Dedifferentiated amniotic fluid mesenchymal stem cell (primary cell): ENCODE data around the gene GATB.
"Not testable (repeated sequence)": the region's sequence is repeated elsewhere in the genome, so short reads cannot be mapped to it uniquely, and the experiment has no call there.

ENCODE experiments used
- DNase-seq: peaks from one replicate; pipeline ENCODE4 v3.0.0-alpha.2; 2016; ENCODE audit errors: extremely low spot score

GATB gene

DNA sequence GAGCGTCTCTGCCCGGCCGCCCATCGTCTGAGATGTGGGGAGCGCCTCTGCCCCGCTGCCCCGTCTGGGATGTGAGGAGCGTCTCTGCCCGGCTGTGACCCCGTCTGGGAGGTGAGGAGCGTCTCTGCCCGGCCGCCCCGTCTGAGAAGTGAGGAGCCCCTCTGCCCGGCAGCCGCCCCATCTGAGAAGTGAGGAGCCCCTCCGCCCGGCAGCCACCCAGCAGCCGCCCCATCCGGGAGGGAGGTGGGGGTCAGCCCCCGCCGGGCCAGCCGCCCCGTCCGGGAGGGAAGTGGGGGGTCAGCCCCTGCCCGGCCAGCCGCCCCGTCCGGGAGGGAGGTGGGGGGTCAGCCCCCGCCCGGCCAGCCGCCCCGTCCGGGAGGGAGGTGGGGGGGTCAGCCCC is 29.1 kb downstream of the GATB start:
- DNase-seq, result not testable (repeated sequence)

DNA sequence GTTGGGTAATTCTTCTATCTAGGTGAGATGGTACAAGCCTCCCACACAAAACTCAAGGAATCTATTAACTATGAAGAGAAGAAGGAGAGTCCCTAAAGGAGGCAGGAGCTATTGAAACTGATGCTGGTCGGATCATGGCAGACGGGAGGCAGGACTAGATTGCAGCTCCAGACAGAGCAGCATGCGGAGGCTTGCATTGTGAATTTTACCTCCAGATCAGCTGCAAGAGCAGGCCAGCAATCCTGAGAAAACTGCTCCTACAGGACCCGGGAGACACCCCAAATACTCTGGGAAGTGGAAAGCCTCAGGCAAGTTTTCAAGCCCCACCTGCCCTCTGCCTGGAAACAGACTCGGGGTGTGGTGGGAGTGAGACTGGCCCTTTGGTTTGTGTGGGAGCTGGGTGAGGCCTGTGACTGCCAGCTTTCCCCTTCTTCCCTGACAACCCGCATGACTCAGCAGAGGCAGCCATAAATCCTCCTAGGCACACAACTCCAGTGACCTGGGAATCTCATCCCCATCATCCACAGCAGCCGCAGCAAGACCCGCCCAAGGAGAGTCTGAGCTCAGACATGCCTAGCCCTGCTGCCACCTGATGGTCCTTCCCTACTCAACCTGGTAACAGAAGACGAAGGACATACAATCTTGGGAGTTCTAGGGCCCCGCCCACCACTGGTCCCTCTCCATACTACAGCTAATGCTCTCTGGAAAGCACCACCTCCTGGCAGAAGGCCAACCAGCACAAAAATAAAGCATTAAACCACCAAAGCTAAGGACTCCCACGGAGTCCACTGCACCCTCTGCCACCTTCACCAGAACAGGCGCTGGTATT is 30.9 kb downstream of the GATB start:
- no peak for DNase-seq

DNA sequence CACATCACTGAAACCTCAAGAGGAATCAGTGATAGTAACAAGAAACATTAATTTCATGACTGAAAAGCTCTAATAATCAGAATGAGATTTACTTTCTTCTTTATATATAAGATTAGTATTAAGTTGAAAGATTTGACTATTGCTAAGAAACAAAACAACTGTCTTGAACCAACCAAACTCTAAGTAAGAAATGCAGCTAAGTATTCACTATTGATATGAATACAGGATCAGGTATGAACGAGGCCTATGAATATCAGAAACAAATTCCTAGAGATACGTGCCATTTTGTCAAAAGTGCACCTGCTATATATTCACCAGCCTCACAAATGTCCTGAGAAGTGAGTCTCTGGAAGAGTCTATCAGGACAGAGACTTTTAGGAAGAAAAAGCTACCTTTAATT is 32.1 kb downstream of the GATB start:
- no peak for DNase-seq

DNA sequence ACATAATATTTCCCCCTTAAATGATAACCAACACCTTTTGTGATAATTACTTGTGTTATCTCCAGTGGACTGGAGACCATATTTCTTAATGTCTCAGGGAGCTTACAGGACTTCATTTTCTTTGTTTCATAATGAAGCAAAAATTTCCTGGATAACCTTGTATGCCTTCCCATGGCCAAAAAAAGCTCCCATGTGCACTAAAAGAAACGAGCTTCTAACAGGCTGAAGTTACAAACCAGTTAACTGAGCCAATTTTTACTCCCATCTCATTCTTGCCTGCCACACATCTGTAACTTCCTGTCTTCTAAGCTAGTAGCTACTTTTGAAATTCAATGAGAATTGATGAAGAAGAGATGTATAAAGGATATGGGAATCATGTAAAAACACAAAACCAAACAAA is 32.8 kb downstream of the GATB start:
- DNase-seq, result no peak

DNA sequence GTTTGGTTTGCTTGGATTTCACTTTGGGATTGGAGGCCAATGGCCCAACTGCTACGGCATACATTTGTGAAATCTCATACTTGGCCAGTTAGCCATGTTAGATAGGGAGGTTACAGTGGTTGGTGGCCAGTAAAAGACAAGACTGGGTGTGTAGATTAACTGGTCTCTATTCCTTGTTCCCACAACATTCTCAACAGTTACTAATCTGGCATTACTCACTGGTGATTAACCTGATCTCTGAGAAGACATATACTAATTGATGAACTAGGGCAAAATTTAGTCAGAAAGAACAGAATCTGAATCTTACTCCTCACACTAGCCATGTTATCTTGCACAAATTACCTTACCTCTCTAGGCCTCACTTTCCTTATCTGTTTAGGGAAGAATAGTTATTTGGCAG is 33.4 kb downstream of the GATB start:
- no peak for DNase-seq

DNA sequence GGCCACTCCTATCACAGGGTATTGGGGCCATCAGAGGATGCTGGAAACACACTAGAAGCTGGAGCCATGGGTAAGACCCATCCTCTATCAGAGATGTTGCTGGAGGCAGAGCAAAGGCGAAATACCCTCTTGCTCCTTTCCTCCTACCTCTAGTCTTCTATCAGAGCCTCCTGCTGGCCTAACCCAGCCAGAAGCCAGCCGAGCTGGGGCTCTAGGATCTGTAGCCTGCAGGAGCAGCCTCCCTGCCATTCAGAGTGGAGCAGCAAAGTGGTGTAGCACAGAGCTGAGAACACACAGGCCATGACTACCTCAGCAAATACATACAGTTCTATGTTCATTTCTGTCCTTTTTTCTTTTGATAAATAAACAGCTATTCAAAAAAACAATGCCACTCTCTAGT is 35.7 kb downstream of the GATB start:
- DNase-seq, result no peak

DNA sequence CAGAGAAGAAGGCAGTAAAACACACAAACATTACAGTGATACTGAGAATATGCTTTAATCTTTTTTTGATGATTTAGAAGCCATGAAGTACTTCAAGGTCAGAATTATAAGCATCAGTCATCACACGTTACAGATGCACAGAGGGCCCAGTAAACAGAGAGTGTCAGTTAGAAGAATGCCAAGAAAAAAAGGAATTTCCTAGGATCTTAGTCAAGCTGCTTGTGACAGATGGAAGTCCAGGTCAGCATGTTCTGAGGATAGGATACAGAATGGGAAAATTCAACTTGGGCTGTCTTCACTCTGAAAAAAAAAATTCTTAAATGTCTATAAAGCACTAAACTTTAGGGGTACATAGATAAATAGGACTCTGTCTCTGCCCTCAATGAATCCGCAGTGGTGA is 38.9 kb downstream of the GATB start:
- no peak for DNase-seq

DNA sequence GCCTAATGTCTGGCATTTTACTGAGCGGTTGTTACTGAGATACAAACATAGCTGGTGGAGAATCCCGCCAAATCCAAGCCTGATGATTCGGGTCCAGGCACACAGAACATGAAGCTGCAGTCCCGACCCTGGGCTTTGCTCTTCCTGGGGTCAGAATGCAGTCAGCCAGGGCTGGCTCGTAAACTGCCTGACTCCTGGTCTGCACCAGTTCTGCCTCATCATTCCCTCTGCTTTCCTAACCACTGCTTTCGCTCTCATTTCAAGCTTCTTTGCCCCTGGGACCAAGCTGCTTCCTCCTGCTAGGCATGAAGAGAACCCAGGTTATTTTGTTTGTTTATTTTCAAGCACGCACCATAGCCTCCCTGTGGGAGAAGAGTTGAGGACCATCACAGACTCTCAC is 39.3 kb downstream of the GATB start:
- no peak for DNase-seq

DNA sequence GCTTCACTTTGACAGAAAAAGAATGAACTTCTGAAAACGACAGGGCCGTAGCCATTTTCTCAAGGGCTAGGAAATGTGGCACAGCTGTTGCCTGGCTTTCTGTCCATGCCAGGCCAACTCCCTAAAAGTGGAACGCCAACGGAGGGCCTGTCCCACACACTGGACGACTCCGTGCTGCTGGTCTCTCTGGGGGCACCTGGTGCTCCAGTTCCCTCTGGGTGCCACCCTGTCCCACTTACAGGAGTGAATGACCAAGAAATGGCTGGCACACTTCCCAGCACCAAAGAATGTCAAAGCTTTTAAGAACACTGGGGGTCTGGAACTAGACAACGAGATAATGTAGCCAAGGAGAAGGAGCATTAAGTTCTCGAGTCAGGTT is 40.9 kb downstream of the GATB start:
- DNase-seq, result no peak

DNA sequence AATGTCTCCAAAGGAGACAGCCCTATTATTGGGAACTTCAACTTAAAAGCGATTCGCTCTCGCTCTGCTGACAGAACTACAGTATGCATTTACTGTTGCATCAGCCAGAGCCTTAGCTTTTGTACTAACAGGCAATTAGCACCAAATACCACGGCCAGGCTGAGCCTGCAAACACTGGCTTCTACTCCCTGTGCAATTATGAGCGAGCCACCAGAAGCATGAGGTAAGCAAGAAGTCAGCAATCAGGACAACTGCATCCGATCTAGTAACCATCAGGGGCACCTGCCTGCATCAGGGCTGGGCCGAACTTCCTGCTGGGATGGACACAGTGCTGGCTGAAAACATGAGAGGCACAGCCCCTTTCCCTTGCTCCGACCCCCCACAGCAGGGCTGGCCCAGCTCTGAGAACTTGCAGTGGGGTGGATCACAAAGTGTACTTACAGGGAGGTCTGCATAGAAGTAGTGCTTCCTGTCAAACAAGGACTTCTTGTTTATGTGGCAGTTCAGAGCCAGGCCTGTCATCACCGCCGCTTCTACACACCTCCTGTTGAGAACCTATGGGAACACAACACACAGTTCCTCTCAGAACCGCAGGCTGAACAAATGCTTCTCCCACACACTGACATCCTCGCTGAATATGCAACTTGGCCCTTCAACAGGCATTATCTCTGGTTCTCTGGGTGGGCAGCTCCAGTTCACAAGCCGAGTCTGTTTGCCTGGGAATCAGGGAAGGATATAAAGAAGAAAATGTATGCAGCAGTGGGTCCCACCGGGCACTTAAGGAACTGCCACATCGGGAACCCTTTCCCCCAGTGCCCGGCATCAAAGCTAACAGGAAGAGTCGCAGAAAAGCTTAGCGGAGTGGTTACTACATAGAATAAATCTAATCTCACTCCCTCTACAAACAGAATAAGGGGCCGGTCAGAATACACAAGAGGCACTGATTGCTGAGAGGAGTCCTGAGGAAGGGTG is 41.5 kb downstream of the GATB start:
- no peak for DNase-seq

DNA sequence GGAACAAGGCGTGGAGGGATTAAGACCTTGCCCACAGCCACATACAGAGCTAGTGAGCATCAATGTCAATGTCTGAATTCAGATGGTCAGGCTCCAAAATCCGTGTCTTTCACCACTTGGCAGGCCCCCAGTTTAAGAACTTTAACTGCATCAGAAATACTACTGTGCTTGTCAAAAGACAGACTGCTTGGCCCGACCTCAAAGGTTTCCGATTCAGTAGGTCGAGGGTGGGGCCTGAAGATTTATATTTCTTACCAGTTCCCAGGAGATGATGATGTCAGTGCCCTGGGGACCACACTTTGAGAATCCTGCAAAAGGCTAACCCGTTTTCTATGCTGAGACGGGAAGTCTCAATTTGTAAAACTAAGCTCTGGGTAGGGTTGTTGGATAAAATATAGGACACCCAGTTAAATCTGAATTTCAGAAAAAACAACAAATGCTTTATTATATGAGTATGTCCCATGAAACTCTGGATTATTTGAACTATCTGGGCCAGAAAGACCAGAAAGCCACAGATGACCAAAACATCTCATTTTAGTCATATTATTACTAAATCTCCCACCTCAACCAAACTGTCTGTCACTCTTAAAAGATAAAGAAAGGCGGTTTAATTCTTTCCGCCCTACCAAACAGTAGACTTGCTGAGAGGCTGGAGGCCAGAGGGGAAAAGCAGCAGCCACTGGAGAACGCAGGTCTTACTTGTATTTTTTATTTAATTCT is 42.7 kb downstream of the GATB start:
- no peak for DNase-seq

DNA sequence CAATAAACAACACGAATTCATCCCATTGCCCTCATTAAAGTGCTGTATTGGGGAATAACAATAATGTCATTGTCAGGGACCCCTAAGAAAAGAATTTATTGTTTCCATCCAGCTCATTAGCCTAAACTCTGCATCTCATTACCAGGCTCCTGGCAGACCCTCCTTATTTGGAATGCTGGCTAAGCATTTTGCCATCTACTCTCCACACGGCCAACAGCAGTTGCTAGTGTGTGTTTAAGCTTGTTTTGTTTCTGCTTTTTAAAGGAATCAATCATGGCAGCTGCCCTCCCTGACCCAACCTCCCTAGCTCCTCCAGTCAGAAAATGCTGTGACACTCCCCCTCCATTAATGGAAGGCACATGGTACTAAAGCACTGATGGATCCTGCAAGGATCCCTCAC is 43.5 kb downstream of the GATB start:
- no peak for DNase-seq

DNA sequence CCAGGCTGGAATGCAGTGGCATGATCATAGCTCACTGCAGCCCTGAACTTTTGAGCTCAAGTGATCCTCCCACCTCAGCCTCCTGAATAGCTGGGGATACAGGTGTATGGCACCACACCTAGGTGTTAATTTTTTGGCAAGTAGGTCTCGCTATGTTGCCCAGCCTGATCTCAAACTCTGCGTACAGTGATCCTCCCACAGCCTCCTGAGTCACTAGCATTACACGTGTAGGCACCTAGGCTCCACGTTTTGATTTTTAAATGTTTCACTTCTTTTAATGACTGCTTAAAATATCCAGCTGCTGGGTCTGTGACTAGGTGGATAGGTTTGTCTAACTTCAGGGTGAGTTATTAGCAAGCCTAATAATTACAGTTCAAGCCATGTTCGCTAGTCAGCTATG is 44.5 kb downstream of the GATB start:
- no peak for DNase-seq

DNA sequence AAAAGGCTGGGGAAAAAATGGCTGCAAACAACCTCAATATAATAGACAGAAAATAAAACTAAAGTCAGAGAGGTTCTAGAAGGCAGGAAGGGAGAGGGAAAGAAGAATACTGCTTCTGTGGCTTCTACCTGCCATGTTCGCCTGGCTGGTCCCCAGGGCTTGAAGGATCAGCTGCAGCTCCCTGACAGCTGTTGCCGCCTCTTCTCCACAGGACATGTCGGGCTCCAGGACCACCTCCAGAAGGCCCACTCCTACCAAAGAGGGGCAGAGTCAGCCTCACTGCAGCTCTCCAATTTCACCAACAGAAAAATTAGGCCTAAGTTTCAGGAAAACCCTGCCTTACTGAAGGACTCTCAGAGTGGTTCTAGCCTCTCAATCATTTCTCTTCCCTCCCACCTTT is 44.9 kb downstream of the GATB start:
- DNase-seq, result no peak

DNA sequence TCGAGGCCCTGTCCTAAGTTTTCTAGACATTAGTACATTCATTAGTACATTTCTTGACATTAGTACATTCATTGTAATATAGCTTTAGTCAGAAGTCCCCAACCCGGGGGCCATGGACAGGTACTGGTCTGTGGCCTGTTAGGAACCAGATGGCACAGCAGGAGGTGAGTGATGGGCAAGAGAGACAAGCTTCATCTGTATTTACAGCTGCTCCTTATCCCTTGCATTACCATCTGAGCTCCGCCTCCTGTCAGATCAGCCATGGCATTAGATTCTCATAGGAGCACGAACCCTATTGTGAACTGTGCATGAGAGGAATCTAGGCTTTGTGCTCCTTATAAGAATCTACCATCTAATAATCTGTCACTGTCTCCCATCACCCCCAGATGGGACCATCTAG is 48.0 kb downstream of the GATB start:
- DNase-seq, result no peak

DNA sequence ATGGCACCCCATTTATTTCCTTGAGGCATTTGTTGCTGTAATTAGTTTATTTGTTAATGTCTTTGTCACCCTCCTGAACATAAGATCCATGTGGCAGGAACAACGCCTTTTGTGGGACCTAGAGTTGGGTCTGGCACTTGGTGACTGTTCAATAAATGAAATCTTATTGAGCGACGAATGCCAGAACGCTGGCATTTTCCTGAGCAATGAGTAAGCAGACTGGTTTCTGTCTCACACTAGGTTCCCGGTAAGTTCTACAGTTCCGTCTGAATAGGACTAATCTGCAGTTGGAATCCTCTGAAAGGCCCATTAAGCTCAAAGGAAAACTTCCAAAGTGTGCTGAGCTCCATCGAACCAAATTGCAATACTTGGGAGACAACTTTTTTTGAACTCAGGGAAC is 49.2 kb downstream of the GATB start:
- no peak for DNase-seq

DNA sequence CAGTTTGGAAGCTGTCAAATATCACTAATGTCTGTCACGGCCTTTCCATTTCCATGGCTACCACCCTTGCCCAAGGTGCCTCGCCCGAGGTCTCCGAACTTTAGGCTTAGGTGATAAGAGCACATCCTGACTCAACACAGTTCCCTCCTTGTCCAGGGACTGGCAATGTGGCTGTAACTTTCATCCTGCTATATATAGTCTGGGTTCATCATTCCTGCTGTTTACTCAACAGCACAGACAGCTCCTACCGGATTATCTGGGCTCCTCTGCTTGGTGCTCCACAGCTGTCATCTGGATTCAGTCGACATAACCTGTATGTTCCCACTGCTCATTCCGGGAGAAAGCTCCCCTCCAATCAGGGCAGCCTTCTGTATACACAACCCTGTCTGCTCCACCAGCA is 51.2 kb downstream of the GATB start:
- DNase-seq, result no peak

DNA sequence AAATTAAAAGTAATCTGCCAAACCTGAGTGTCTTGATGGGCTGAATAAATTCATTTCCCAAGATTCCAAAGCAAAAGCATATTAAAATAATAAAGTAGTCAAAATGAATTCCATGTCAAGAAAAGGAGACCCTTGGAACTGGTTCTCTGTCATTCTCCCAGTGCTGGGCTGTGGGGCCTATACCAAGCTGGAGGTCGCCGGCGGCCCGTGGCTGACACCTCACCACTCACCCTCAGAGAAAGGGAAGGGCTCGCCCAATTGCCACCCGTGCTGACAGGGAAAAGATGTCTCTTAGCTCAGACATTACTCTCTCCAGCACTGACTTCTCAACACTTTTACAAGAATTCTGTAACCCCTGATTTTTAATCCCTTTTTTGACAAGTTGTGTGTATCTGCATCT is 51.7 kb downstream of the GATB start:
- no peak for DNase-seq

DNA sequence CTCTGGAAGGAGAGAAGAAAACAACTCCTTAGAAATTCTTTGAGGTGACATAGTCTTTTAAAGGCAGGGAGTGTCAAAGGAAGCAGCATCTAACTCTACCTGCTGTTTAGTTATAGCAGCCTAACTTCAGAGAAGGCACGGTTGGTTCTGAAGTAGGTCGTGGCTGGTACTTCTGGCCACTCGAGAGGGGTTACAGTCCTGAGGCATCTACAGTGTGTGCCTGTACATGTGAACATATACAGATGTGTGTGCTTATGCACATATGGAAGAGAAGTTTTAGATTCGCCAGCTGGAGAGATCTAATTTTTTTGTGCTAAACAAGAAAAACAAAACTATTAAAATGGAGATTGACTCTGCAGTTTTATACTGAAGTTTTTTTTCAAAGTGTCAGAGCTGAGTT is 52.7 kb downstream of the GATB start:
- DNase-seq, result no peak

DNA sequence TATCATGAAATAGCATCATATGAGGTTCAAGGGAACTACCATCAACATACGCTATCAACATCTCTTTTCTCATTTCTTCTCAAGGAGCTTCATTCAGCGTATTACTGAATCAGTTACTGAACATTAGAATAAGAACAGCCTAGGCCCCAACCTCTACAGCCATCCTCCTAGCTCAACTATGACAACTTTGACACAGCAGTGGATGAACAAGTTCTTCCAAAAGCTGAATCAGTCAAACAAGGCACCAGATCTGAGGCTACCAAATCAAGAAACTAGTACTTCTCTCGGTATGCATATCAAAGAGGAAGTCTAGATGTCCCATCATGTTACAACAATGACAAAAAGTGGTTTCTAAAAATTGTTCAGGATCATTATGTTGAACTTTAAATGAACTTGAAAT is 57.4 kb downstream of the GATB start:
- no peak for DNase-seq

DNA sequence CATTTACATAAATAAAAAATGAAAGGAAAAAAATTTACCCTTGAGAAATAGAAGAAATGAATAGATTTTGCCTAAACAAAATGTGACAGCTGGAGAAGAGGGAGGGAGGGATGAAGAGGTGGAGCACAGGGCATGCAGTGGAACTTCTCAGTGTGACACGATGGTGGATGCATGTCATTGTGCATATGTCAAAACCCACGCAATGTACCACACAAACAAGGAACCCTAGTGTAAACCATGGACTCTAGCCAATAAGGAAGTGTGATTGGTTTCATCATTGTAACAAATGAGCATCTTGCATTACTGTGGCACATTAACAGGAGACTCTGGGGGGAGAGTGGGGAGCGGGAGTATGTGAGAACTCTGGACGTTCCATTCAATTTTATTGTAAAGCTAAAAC is 58.6 kb downstream of the GATB start:
- no peak for DNase-seq

DNA sequence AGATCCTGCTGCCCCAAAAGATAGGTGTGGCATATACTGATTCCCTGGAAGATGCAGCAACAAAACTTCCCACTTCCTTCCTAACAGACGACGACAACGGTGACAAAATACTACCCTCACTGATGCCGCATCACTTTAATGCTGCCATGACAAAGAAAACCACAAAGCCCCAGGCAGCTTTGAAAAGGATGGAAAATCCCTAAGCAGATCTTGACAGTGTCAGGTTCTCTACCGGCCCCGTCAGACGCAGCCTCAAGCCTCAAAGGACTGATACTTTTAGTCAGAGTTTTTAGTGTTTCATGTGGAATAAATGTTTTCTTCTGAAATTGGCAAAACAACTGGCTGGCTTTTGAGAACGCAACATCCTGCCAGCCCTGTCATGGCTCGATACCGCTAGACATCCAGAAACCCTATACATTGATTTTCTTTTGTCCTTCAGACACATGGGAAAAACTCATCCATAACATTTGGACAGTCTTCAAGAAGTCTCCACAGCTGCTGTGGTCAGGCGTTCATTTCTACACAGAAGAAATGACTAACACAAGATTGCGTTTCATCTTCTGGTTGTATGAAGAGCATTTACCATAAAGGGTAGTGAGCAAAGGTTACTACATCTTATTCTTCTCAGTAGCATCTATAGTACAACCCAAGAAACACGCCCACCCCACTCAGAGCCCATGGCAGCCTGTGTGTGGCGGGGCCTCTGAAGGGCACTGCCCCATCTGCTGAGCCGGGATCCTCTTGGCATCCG is 60.1 kb downstream of the GATB start:
- DNase-seq, result no peak
